ENCODE measurements around the gene PASK. TPM values are rescaled to one million over a fixed set of nuclear protein-coding genes. Genes with fewer than 3 reads are reported as not detected.

PASK gene
- total RNA-seq, 4 donors from 2014 or later: 1.6 to 6.5 (median 4.4) TPM

DNA sequence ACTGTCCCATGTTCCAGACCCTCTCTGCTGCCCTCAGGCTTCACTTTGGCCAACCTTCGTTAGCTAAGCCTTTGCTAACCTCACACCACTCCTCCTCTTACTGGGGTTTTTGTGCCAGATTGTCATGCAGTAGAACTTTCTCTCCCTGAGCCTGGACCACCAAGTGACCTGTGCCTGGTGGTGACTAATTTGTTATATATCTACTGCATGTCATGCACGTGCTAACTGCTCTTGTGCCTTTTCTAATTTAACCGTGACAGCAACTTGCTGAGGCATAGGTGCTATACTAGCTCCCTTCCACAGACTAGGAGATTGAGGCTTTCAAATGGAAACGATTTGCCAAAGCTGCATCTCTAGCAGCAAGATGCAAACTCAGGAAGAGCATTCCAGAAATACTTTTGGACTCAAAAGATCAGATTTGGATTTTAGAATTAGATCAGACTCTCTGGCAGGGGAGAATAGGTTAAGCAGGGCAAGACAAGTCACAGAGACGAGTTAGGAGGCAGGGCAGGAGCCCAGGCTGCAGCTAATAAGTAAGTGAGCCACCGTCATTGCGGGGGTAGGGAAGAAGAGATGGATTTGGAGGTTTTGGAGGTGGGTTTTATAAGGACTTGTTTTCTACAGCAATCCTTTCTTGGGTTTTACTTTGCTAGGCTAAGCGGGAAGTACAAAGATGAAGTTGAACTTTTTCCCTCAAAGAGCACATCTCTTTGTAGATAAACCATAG is 2.8 kb upstream of the PASK start:
- TF ChIP-seq POLR2AphosphoS5 (IDR thresholded peaks at IDR 0.05) (no peak), EP300 (IDR thresholded peaks at IDR 0.05) (no peak), POLR2A (IDR thresholded peaks at IDR 0.05) (no peak)
- TF ChIP-seq, protein P1, sequence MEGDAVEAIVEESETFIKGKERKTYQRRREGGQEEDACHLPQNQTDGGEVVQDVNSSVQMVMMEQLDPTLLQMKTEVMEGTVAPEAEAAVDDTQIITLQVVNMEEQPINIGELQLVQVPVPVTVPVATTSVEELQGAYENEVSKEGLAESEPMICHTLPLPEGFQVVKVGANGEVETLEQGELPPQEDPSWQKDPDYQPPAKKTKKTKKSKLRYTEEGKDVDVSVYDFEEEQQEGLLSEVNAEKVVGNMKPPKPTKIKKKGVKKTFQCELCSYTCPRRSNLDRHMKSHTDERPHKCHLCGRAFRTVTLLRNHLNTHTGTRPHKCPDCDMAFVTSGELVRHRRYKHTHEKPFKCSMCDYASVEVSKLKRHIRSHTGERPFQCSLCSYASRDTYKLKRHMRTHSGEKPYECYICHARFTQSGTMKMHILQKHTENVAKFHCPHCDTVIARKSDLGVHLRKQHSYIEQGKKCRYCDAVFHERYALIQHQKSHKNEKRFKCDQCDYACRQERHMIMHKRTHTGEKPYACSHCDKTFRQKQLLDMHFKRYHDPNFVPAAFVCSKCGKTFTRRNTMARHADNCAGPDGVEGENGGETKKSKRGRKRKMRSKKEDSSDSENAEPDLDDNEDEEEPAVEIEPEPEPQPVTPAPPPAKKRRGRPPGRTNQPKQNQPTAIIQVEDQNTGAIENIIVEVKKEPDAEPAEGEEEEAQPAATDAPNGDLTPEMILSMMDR (IDR thresholded peaks at IDR 0.05): no peak
- Histone ChIP-seq H3K9me3 (no peaks in the 10 kb centered on the region), H3K36me3 (peaks cover 0 to 38% of the 10 kb centered on the region in 2 donors), H3K27me3 (no peaks in the 10 kb centered on the region), H3K4me3 (no peak overlapping the region), H3K27ac (no peak overlapping the region), H3K4me1 (peaks cover 0 to 32% (median 3%) of the 10 kb centered on the region in 3 donors)
- 58 to 67% methylated on average over 7 to 8 of the region's 8 CpGs for WGBS, 2 donors (ENCODE audit: low coverage in 1 of 2)
- ATAC-seq: no peak

DNA sequence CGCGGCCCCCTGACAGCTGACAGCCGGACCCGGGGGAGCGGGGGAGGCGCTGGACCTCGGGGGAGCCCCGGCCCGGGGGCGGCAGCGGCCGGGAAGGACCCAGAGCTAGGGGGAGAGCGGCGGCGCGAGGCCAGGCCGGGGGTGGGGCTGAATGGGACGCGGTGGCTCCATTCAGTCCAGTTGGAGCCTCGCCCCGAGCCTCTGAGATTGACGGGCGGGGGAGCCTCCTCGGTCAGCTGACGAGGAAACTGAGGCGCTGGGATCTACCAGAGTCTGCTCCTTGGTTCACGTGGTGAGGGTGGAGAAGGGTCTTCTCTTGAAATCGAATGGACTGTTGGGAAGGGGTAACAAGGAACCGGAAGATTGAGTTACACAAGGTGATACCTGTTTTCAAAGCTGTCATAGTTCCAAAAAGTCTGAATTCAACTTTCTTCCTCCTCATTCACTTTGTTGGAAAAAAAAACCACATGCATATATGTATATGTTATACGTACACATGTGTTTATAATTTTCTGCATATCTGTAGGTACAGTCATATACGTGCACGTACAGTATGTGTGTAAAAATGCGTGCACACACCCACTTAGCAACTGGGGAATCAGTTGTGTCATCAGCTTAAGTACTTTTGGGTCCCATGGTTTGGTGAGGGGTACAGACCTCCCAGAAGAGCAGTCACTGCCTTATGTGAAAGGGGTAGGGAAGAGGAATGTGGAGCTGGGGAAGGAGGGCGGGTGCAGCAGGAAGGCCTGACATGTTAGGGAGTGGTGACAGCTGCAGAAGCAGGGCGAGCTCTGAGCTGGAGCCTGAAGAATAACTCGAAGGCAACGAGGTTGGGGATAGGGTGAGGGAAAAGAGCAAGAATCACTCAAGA is 1.6 kb upstream of the PASK start:
- Histone ChIP-seq H3K4me1 (peaks cover 0 to 32% (median 3%) of the 10 kb centered on the region in 3 donors), H3K4me3 (peak overlapping the region; percentile 82 to 86), H3K27ac (peak overlapping the region; percentile 41 to 88 (median 83)), H3K9me3 (no peaks in the 10 kb centered on the region), H3K27me3 (no peaks in the 10 kb centered on the region), H3K36me3 (peaks cover 0 to 28% of the 10 kb centered on the region in 2 donors)
- TF ChIP-seq, protein P1 (IDR thresholded peaks at IDR 0.05): no peak
- TF ChIP-seq EP300 (IDR thresholded peaks at IDR 0.05) (no peak), POLR2AphosphoS5 (IDR thresholded peaks at IDR 0.05) (no peak)
- 12 to 28% methylated on average over 11 to 12 of the region's 37 CpGs for WGBS, 2 donors (ENCODE audit: low coverage in 1 of 2)
- peak; percentile 2 for ATAC-seq

DNA sequence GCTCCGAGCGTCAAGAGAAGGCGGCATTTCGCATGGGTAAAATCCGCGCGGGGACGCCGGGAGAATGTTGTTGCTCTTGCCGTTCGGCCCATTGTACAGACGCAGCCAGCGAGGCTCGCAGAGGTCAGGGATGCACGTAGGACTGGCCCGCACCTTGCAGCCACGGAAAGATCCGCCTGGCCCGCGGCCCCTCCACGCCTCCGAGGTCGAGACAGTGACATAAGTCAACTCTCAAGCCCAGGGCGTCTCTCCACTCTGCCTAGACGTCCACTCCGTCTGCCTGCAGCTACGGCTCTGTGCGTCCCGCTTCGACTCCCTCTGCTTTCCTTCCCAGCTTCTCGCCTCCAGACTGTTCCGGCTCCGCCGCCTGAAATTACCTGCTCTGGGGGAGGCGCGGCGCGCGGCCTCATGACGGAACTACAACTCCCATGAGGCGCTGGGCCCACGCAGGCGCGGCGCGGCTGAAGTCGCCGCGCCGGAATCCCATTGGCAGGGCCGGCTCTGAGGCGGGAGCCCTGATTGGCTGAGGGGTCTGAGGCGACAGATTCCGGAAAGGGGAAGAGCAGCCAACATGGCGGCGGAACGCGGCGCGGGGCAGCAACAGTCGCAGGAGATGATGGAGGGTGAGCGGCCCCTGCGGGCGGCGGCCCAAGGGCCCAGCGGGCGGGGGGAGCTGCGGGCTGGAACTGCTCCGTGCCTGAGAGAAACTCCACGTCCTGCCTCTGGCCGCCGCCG is 820 bp upstream of the PASK start, which contains the start of gene PPP1R7:
Gene PPP1R7, plus strand, starts transcription at position 543 of the 735 bp plus-strand sequence. Its CDS starts 29 bp downstream, at position 572.
- TF ChIP-seq POLR2AphosphoS5 (IDR thresholded peaks at IDR 0.05) (peak; percentile 83), POLR2A (IDR thresholded peaks at IDR 0.05) (peak; percentile 60 to 69), EP300 (IDR thresholded peaks at IDR 0.05) (no peak)
- TF ChIP-seq, protein P1 (IDR thresholded peaks at IDR 0.05): peak in 1 of 4 experiments; percentile 26
- H3K27ac ChIP-seq: peak within 1 kb of the TSS; percentile 41 to 88 (median 83)
- peaks cover 0 to 32% (median 3%) of the 10 kb centered on the region in 3 donors for H3K4me1 ChIP-seq
- peaks cover 0 to 20% of the 10 kb centered on the region in 2 donors for H3K36me3 ChIP-seq
- H3K27me3 ChIP-seq: no peaks in the 10 kb centered on the region
- H3K9me3 ChIP-seq: no peaks in the 10 kb centered on the region
- ATAC-seq: peak; percentile 98
- peak within 1 kb of the TSS; percentile 82 to 86 for H3K4me3 ChIP-seq
- 1% methylated on average over 11 of the region's 73 CpGs; no CpG with 5 or more reads in 1 of the 2 donors for WGBS, 2 donors (ENCODE audit: low coverage in 1 of 2)

DNA sequence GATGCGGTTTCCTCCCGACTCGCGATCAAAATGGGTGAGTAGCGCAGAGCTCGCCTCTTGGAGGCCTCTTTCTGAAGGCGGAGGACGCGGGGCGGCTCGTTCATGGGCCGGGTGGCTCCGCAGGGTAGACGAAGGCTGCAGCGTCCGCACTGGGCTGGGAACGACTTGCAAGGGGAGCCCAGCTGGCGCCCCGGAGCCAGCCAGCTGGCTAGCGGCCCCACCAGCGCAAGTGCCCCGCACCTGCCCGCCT is 328 bp upstream of the PASK start:
- peaks cover 0 to 32% (median 3%) of the 10 kb centered on the region in 3 donors for H3K4me1 ChIP-seq
- no peaks in the 10 kb centered on the region for H3K27me3 ChIP-seq
- H3K9me3 ChIP-seq: no peaks in the 10 kb centered on the region
- TF ChIP-seq POLR2AphosphoS5 (IDR thresholded peaks at IDR 0.05) (no peak), EP300 (IDR thresholded peaks at IDR 0.05) (no peak), POLR2A (IDR thresholded peaks at IDR 0.05) (no peak)
- TF ChIP-seq, protein P1 (IDR thresholded peaks at IDR 0.05): no peak
- no CpG with 5 or more reads among the region's 23 CpGs for WGBS, 2 donors (ENCODE audit: low coverage in 1 of 2)
- H3K27ac ChIP-seq: peak overlapping the region in 3 of 4 donors; percentile 81 to 88 (median 85)
- peak; percentile 9 for ATAC-seq
- peak overlapping the region; percentile 82 to 86 for H3K4me3 ChIP-seq
- H3K36me3 ChIP-seq: peaks cover 0 to 15% of the 10 kb centered on the region in 2 donors

Data from gastroesophageal sphincter (tissue), 4 donors.